Activated CD4-positive, CD25-positive, alpha-beta regulatory T cell (primary cell): ENCODE results near the gene JCAD.
A peak's percentile ranks its signal among the peaks of the same experiment; 100 is the strongest.
"Not testable (repeated sequence)": the region's sequence is repeated elsewhere in the genome, so short reads cannot be mapped to it uniquely, and the experiment has no call there.

ENCODE experiments used
- DNase-seq, 4 experiments: peaks; one replicate each; lab custom pipeline; 2025; lab: John Stamatoyannopoulos, UW

Gene JCAD, protein sequence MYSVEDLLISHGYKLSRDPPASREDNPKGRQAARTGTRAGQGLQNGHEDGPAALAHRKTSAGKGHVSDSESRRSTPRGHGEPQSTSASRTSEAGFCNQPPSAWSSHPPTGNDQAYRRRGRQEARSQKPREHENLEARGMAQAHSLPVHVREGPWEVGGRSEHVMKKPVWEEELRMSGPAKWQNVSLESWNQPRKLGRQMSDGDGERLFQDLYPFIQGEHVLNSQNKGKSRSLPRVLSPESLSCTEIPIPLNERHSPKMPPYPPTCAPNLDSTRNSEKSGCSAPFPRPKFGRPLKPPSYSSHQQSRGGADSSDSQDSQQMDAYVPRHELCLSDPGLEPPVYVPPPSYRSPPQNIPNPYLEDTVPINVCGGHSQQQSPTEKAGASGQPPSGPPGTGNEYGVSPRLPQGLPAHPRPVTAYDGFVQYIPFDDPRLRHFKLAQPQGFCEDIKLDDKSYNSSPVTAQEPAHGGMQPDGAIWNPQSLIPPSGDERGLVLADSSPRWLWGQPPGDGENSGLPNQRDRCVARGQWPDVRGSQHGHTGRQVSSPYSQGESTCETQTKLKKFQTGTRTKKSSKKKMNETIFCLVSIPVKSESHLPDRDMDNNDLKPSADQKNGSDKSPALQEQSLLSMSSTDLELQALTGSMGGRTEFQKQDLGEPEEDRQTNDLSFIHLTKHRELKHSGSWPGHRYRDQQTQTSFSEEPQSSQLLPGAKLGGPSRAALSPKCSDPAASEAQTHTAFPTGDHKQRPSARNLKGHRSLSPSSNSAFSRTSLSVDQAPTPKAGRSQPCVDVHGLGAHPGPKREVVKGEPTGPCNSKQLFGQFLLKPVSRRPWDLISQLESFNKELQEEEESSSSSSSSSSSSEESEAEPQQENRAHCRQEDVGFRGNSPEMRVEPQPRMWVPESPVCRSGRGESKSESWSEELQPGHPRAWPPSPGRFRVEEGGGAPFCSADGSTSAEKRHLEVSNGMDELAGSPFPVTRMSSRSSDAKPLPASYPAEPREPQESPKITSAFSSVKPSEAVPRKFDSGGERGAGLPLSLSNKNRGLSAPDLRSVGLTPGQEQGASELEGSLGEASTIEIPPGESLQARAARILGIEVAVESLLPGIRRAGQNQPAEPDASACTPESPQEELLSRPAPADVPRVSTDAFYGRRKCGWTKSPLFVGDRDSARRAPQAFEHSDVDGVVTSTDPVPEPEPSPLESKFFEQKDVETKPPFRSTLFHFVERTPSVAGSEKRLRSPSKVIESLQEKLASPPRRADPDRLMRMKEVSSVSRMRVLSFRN (N-terminal part only)

GRCh38 chr10:30059209-30060107, at the start of gene JCAD:
JCAD (minus strand) TSS chr10:30059586; CDS start chr10:30047812, 11,774 bp downstream.
- peak; percentile 7 to 27 (median 12) for DNase-seq

- DNase-seq: no peak
Observed at GRCh38 chr10:30106987-30107386, 47.6 kb upstream of the JCAD start.

GRCh38 chr10:30103595-30104320, 44.4 kb upstream of the JCAD start:
- no peak for DNase-seq

- not testable (repeated sequence) for DNase-seq
Observed at GRCh38 chr10:30099706-30100105, 40.3 kb upstream of the JCAD start.

DNA sequence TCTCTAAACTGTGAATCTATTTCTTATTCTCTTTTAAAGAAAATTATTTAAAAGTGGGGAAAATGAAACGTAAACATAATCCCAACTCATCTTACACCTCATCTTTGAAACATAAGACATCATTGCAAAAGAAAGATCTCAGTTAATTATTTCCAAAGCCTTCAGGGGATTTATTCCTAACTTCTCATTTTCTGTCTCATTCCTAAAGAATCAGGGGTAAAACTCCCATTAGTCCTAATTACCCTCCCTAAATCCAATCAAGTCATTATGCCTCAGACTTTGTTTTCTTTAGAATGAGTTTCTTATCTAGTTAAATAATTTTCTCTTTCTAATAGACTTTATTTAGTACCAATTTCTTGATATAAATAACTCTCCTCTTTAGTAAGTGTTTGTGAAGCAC, 39.7 kb upstream of the JCAD start:
- DNase-seq: no peak

DNA sequence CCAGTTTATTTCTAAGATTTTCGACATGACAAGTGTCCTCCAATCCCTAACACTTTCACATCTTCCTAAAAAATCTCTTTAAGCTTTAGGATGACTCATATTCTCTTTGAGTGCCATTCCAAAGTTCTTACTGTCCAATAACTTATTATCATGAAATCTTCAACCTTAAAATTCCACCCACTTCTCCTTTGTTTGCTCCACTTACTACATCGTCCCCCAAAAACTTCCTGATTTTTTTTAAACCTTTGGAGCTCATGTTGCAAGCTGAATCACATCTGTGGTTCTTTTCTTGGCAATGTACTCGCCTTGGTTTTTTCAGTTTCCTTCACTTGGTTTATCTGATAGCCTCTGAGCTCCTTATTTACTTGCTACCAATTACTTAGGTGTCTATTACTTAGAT, 39.2 kb upstream of the JCAD start:
- no peak for DNase-seq

- DNase-seq: no peak
Observed at GRCh38 chr10:30096564-30096963, 37.2 kb upstream of the JCAD start.

DNA sequence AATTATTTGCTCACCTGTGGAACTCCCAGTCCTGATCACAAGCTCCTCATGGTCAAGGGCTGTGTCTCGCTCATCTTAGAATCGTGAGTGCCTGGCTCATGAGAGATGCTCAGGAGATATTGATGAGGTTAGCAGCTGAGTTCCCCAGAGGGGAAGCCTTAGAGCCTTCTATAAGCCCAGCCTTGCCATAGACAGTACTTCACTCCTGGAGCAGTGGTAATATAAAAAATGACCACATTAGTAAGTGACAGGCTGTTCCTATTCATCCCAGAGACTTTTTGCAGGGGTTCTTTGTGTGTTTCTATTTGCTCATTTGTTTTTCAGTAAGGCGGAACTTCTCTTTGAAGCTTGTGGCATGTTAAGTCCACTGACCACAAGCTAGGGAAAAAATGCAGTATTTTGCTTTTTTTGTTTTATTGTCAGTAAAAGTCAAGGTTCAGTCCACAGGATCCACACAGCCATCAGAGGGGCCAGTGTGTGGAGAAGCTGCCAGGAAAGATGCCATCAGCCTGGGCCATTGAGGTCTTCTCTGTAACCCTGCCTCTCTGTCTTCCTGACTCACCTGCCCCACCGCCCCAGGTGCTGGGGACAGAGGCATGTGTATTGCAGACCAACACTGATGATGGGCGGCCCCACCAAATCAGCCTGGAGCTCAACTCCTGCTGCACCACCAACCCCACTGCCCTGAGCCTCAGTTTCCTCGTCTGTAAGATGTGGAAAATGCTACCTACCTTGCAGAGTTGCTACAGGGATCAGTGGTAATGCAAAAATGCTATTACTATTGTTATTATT, 36.4 kb upstream of the JCAD start:
- no peak for DNase-seq

DNA sequence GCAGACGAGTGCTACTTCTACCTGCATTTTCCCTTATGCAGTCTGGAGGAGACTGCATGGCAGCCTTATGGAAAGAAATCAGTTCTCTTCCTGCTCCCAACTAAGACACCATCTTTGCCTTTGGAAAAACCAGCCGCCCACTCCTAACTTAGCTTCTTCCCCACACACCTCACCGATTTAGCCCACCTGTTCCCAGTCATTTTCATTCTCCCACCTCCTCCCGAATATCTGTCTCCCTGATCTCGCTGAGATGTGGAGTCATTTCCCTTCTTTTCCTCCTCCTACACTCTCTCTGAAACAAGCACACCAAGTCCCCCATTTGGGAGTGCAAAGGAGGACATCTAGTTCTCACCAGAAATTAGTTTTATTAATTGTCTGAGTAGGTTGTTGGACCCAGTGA, 35.2 kb upstream of the JCAD start:
- DNase-seq: no peak

GRCh38 chr10:30093303-30093950, 34.0 kb upstream of the JCAD start:
- no peak for DNase-seq

DNA sequence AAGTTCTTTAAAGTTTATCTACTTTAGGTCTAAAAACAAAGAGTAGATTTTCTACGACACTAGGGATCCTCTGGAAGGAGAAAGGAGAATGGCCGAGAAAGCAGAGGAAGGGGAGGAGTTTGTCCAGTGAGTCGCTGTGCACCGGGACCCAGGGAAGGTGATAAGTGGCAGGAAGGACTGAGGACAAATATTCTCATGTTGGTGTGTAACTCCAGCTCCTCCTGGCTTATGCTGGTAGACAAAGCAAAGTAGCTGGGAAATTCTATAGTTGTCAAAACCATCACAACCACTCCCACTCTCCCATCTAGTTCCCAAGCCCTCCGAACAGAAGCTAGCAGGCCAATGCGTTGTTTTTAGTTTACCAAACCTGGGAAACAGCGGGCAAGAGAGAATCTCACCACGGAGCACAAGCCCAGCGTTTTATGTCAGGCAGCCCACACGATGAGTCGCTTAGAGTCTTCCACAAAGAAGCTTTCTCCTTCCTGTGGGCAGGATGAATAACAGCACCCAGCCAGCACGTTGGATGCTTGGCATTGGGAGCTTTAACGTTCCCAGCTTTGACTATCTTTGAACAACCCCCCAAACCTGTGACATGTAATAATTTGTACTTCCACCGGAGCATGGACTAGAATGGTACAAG, 32.9 kb upstream of the JCAD start:
- no peak for DNase-seq

GRCh38 chr10:30091136-30091535, 31.8 kb upstream of the JCAD start:
- no peak for DNase-seq

DNA sequence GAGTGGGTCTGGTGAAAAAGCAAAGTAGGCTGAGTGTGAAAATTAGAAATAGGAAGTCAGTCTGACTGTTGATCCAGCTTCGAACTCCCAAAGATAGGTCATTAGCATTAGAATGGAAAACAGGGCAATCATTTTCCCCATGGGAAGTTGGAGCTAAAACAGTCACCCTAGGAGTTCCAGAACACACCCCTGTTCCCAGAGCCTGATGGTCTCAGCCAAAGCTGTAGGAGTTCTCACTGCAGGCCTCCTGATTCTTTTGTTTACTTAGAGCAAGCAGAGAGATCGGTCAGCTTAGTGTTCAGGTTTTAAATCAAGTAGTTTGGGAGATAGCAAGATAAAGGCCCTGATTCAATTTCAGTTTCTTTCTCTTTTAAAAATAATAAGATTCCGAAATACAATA, 28.8 kb upstream of the JCAD start:
- DNase-seq: no peak

- DNase-seq: no peak
Observed at GRCh38 chr10:30083934-30084333, 24.5 kb upstream of the JCAD start.

DNA sequence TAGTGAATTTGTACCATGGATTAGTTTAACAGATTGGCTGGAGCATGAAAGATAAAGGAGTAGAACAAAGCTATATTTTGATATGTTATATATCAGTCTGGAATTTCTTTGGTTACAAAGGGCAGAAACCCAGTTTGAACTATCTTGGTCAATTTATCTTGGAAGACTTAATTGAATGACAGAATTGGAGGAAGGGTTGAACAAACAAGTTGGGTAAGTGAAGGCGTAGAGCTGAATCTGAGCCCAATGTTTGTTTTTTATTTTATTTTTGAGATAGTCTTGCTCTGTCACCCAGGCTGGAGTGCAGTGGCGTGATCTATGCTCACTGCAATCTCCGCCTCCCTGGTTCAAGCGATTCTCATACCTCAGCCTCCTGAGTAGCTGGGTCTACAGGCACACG, 21.8 kb upstream of the JCAD start:
- DNase-seq: no peak

DNA sequence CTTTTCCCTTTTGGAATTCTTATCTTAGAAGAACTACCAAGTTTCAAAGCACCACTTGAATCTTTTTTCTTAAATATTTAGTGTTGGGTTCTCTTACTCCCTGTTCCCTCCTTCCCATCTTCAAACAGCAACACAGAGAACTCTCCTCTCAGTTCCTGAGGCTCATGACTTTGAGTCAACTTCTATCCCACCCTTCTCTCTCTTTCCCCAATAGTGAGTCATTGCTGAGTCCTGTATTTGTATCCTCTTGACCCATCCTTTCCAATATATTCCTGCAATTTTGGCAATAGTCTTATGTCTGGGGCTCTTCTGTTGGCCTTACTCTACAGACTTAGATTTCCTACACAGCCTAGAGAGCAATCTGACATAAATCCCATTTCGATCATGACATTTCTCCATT, 20.8 kb upstream of the JCAD start:
- no peak for DNase-seq

GRCh38 chr10:30079408-30079807, 20.0 kb upstream of the JCAD start:
- DNase-seq: no peak

GRCh38 chr10:30075481-30075880, 16.1 kb upstream of the JCAD start:
- no peak for DNase-seq

DNA sequence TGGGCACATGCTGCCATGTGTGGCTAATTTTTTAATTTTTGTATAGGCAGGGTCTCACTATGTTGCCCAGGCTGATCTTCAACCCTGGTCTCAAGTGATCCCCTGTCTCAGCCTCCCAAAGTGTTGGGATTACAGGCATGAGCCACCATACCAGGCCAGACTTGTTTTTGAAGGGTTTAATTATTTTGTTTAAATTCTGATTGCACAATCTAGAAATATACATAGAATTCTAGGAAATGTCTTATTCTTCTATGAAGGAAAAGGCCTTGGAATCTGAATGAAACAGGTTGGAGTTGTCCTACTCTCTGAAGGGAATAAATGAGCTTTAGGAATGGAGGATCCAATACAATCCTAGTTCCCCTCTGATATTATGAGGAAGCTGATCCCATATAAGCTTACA, 15.5 kb upstream of the JCAD start:
- no peak for DNase-seq
